Endothelial cell of umbilical vein (primary cell): ENCODE results near the gene CFAP43. TPM values are rescaled to one million over a fixed set of nuclear protein-coding genes. Genes with fewer than 3 reads are reported as not detected.

Source experiments
- BruUV-seq: library from RNA; stranded (reverse); fragments of 400-500 nt; replicated peaks from 2 replicates; lab custom pipeline; 2021; lab: Mats Ljungman, UMichigan
- CTCF ChIA-PET: fragments of 300-600, 350-600 bp; sonication (Branson Sonifier 250); formaldehyde crosslinking; loops from one replicate; lab custom pipeline; 2021; ENCODE audit warnings: antibody characterized with exemption, inconsistent platforms; lab: Charles Lee
- POLR2A ChIA-PET: fragments of 300-600, 350-600 bp; sonication (Branson Sonifier 250); formaldehyde crosslinking; loops from one replicate; lab custom pipeline; 2021; ENCODE audit warnings: antibody characterized with exemption, inconsistent platforms; lab: Charles Lee
- DNase-seq: peaks from one replicate; pipeline ENCODE4 v3.0.0-alpha.2; 2011; ENCODE audit warnings: low read depth, low spot score
- FAIRE-seq: peaks from 2 replicates; lab custom pipeline; 2011; peaks lifted over from hg19 to GRCh38; lab: Jason Lieb, UNC
- H2AFZ ChIP-seq: 2 replicates; pipeline ENCODE4 v1.6.0; 2012; ENCODE audit warnings: low read depth, low read length, control low read depth, inconsistent platforms
- H3K27ac ChIP-seq: 2 replicates; pipeline ENCODE4 v1.5.1; 2011; ENCODE audit warnings: low read depth, mild to moderate bottlenecking, control low read depth, low read length, moderate library complexity; ENCODE audit not compliant: insufficient read depth
- H3K27me3 ChIP-seq, 2 experiments: 2 replicates each; pipeline versions ENCODE4 v1.6.0 to v1.6.1; 2011; ENCODE audit warnings: low read length in 2 of 2, mixed read lengths in 1 of 2; ENCODE audit not compliant: control insufficient read depth in 2 of 2, insufficient read depth in 2 of 2
- H3K36me3 ChIP-seq, 2 experiments: 2 replicates in 1 of 2; 3 replicates in 1 of 2; pipeline ENCODE4 v1.5.1; 2011; ENCODE audit warnings: low read length in 2 of 2, mild to moderate bottlenecking in 1 of 2, moderate library complexity in 1 of 2; ENCODE audit not compliant: control insufficient read depth in 2 of 2, insufficient read depth in 2 of 2; ENCODE audit errors: extremely low read depth in 1 of 2
- H3K4me1 ChIP-seq: 3 replicates; pipeline ENCODE4 v1.5.1; 2011; ENCODE audit warnings: mild to moderate bottlenecking, low read length; ENCODE audit not compliant: control insufficient read depth, insufficient read depth; ENCODE audit errors: extremely low read depth
- H3K4me2 ChIP-seq: 2 replicates; pipeline ENCODE4 v1.6.1; 2011; ENCODE audit warnings: low read length, control low read depth, mixed read lengths; ENCODE audit not compliant: insufficient read depth
- H3K4me3 ChIP-seq, 3 experiments: fragments of 200-600 bp in 1 of 3; sonication (generic), shearing (Covaris generic) in 1 of 3; replicated peaks in 1 of 3; 2 replicates each; pipeline ENCODE4 v1.5.1; 2011 to 2016; ENCODE audit warnings: control low read depth in 3 of 3, low read length in 3 of 3, mild to moderate bottlenecking in 2 of 3, inconsistent platforms in 1 of 3, low read depth in 1 of 3, moderate library complexity in 1 of 3; ENCODE audit not compliant: insufficient read depth in 1 of 3
- H3K79me2 ChIP-seq: 2 replicates; pipeline ENCODE4 v1.6.0; 2012; ENCODE audit warnings: low read length, inconsistent platforms; ENCODE audit not compliant: control insufficient read depth, insufficient read depth
- H3K9ac ChIP-seq: replicated peaks from 2 replicates; pipeline ENCODE3; 2011; ENCODE audit warnings: low read length, control low read depth; ENCODE audit not compliant: insufficient read depth; ENCODE audit errors: extremely low read depth
- H3K9me1 ChIP-seq: replicated peaks from 3 replicates; pipeline ENCODE4 v1.6.0; 2011; ENCODE audit warnings: mild to moderate bottlenecking, low read length; ENCODE audit not compliant: control insufficient read depth, insufficient read depth; ENCODE audit errors: extremely low read depth
- H3K9me3 ChIP-seq: replicated peaks from 2 replicates; pipeline ENCODE4 v1.5.1; 2012; ENCODE audit warnings: low read length, inconsistent platforms; ENCODE audit not compliant: control insufficient read depth, insufficient read depth
- H4K20me1 ChIP-seq: replicated peaks from 2 replicates; pipeline ENCODE3; 2011; ENCODE audit warnings: mild to moderate bottlenecking, low read length; ENCODE audit not compliant: control insufficient read depth, insufficient read depth; ENCODE audit errors: extremely low read depth
- CTCF ChIP-seq, 2 donors: IDR thresholded peaks; 1 replicate in 1 of 2; 2 replicates in 1 of 2; pipeline ENCODE4 v1.5.1; 2011; ENCODE audit warnings: low read length in 2 of 2, mild to moderate bottlenecking in 2 of 2, moderate library complexity in 2 of 2, control low read depth in 1 of 2, inconsistent platforms in 1 of 2, low read depth in 1 of 2; ENCODE audit not compliant: insufficient read depth in 1 of 2; ENCODE audit errors: extremely low read depth in 1 of 2
- EZH2 ChIP-seq: IDR thresholded peaks from 2 replicates; pipeline ENCODE4 v1.6.1; 2012; ENCODE audit warnings: borderline replicate concordance, low read depth, mild to moderate bottlenecking, moderate library complexity, low read length, inconsistent platforms; ENCODE audit not compliant: severe bottlenecking
- FOS ChIP-seq: IDR thresholded peaks from 2 replicates; pipeline ENCODE4 v1.6.1; 2011; ENCODE audit warnings: mild to moderate bottlenecking, low read length, moderate library complexity, borderline replicate concordance; ENCODE audit not compliant: insufficient read depth
- GATA2 ChIP-seq: IDR thresholded peaks from 2 replicates; pipeline ENCODE4 v1.7.0; 2011; ENCODE audit warnings: low read depth, mild to moderate bottlenecking, moderate library complexity, mixed read lengths, low read length; ENCODE audit not compliant: insufficient read length, insufficient read depth
- JUN ChIP-seq: IDR thresholded peaks from 2 replicates; pipeline ENCODE4 v1.6.1; 2011; ENCODE audit warnings: borderline replicate concordance, low read depth; ENCODE audit not compliant: insufficient read length, insufficient read depth
- MAX ChIP-seq: IDR thresholded peaks from 2 replicates; pipeline ENCODE4 v1.6.1; 2011; ENCODE audit not compliant: insufficient read depth, insufficient read length
- MYC ChIP-seq: IDR thresholded peaks from one replicate; pipeline ENCODE4 v1.6.1; 2011; ENCODE audit warnings: mild to moderate bottlenecking, low read depth, low read length
- POLR2A ChIP-seq: IDR thresholded peaks from 2 replicates; pipeline ENCODE4 v1.6.1; 2012; ENCODE audit warnings: low read depth, mild to moderate bottlenecking, control low read depth, low read length
- POLR2AphosphoS5 ChIP-seq: IDR thresholded peaks from 2 replicates; pipeline ENCODE4 v1.6.1; 2012; ENCODE audit warnings: low read depth, mild to moderate bottlenecking, control low read depth, low read length, moderate library complexity; ENCODE audit not compliant: insufficient read depth
- dilution Hi-C: fragments of 300-500 bp; cut with MboI; formaldehyde crosslinking; loops from one replicate; pipeline ENCODE4 v1.15.0; 2019; ENCODE audit warnings: low sequenced_read_pairs; ENCODE audit not compliant: extremely low pct_ligation_motif_present
- intact Hi-C: fragments of 100-400 bp; cut with micrococcal nuclease; formaldehyde crosslinking; loops from one replicate; pipeline ENCODE4 v1.10.0; 2022
- polyA plus RNA-seq, 4 experiments: library from polyadenylated mRNA; depleted of rRNA in 3 of 4; stranded (reverse) in 3 of 4; unstranded in 1 of 4; fragments of >200 nt; gene quantifications; 2 replicates each; pipeline versions ENCODE4 v1.2.1 to v1.2.3, GENCODE V29; 2011 to 2012; ENCODE audit warnings: missing spikeins in 1 of 4
- total RNA-seq: library from RNA; stranded (reverse); gene quantifications from 2 replicates; pipeline ENCODE4 v1.2.3, GENCODE V29; 2021

The CFAP43 gene
- total and polyA plus RNA-seq, 2 donors (not counting 3 experiments of a cell fraction or from before 2014, with no cell fraction given), result 0.04 TPM; not detected in 1

GRCh38 chr10:104104926-104105325 lies 127.2 kb downstream of the CFAP43 start:
- Histone ChIP-seq H2AFZ (no peak overlapping the region), H3K4me1 (peaks cover 8% of the 10 kb centered on the region), H3K79me2 (no peaks in the 10 kb centered on the region), H4K20me1 (no peaks in the 10 kb centered on the region), H3K9me3 (no peaks in the 10 kb centered on the region), H3K36me3 (no peaks in the 10 kb centered on the region), H3K27me3 (no peaks in the 10 kb centered on the region), H3K4me3 (no peak overlapping the region), H3K9ac (no peak overlapping the region), H3K27ac (no peak overlapping the region), H3K9me1 (no peaks in the 10 kb centered on the region), H3K4me2 (no peak overlapping the region)
- intact Hi-C loops (no loop called here), dilution Hi-C loops (no loop called here)
- TF ChIP-seq FOS (peak; percentile 42), POLR2A (no peak)
- POLR2A ChIA-PET, result no interaction called here
- DNase-seq, result no peak
- no TSS peak for BruUV-seq
- CTCF ChIA-PET, result no interaction called here
- no peak for FAIRE-seq

- Histone ChIP-seq H3K79me2 (no peaks in the 10 kb centered on the region), H3K9me1 (no peaks in the 10 kb centered on the region), H3K4me3 (no peak overlapping the region), H3K27me3 (no peaks in the 10 kb centered on the region), H3K4me1 (peaks cover 7% of the 10 kb centered on the region), H3K27ac (no peak overlapping the region), H4K20me1 (no peaks in the 10 kb centered on the region), H3K9ac (no peak overlapping the region), H3K4me2 (no peak overlapping the region), H3K36me3 (no peaks in the 10 kb centered on the region), H2AFZ (no peak overlapping the region), H3K9me3 (no peaks in the 10 kb centered on the region)
- FAIRE-seq (no peak), DNase-seq (no peak)
- intact Hi-C loops, result no loop called here
- dilution Hi-C loops, result no loop called here
- ChIA-PET CTCF (no interaction called here), POLR2A (no interaction called here)
- no TSS peak for BruUV-seq
- TF ChIP-seq MYC (no peak), POLR2A (no peak), JUN (no peak), GATA2 (no peak), MAX (no peak), CTCF (IDR thresholded peaks at IDR 0.05; ENCODE audit: extremely low read depth in 1 of 2, insufficient read depth in 1 of 2, low read depth in 1 of 2, low read length in 2 of 2) (no peak), EZH2 (no peak), FOS (no peak), POLR2AphosphoS5 (no peak)
Observed at GRCh38 chr10:104104418-104104817, 127.7 kb downstream of the CFAP43 start.
